ENCODE results near the gene CEP290. TPM values are rescaled to one million over a fixed set of nuclear protein-coding genes. Genes with fewer than 3 reads are reported as not detected.

Gene CEP290
- total RNA-seq, 1 experiment from 2014 or later, result 12.8 TPM

- no peak for DNase-seq
- Histone ChIP-seq H4K5ac (ENCODE audit: insufficient read length, low read depth, low read length) (no peak overlapping the region), H2AFZ (ENCODE audit: low read length) (no peak overlapping the region), H4K8ac (replicated peaks; ENCODE audit: insufficient read length, low read depth, low read length) (no peak overlapping the region), H3K27ac (ENCODE audit: insufficient read length, low read depth, low read length) (no peak overlapping the region), H2AK5ac (ENCODE audit: insufficient read length, low read length) (no peak overlapping the region), H3T11ph (ENCODE audit: low read length) (no peak overlapping the region), H3K9me3 (ENCODE audit: control insufficient read depth, low read depth, low read length) (no peaks in the 10 kb centered on the region), H4K20me1 (ENCODE audit: control insufficient read depth, insufficient read depth, insufficient read length) (no peaks in the 10 kb centered on the region), H3K14ac (ENCODE audit: insufficient read depth, low read length) (no peak overlapping the region), H4K91ac (ENCODE audit: insufficient read length, low read depth, low read length) (no peak overlapping the region), H2BK5ac (ENCODE audit: insufficient read length, low read length) (no peak overlapping the region), H2BK120ac (ENCODE audit: low read depth, low read length, poor library complexity, severe bottlenecking) (no peak overlapping the region), H3K18ac (ENCODE audit: insufficient read length, low read depth, low read length) (no peak overlapping the region), H3K79me2 (ENCODE audit: insufficient read depth, low read length) (no peaks in the 10 kb centered on the region), H3K23ac (ENCODE audit: insufficient read length, low read depth, low read length) (no peak overlapping the region), H3K4ac (ENCODE audit: low read depth, low read length) (no peak overlapping the region), H3K56ac (ENCODE audit: insufficient read length, low read depth, low read length) (no peak overlapping the region), H3K27me3 (ENCODE audit: insufficient read depth, low read length) (no peaks in the 10 kb centered on the region), H2BK20ac (ENCODE audit: low read depth, low read length, poor library complexity, severe bottlenecking) (no peak overlapping the region), H3K4me2 (ENCODE audit: insufficient read depth, insufficient read length, low read length) (no peak overlapping the region), H3K4me1 (ENCODE audit: insufficient read depth, low read length) (no peaks in the 10 kb centered on the region), H2BK12ac (ENCODE audit: insufficient read length, low read depth, low read length) (no peak overlapping the region), H2BK15ac (ENCODE audit: low read depth, low read length) (no peak overlapping the region), H3K9ac (ENCODE audit: extremely low read depth, insufficient read length, low read length) (no peak overlapping the region), H3K23me2 (ENCODE audit: insufficient read length, low read depth, low read length, poor library complexity, severe bottlenecking) (no peaks in the 10 kb centered on the region), H3K79me1 (ENCODE audit: insufficient read depth, low read depth, low read length, poor library complexity, severe bottlenecking) (no peaks in the 10 kb centered on the region)
- no peak for TF ChIP-seq CTCF (conservative IDR thresholded peaks at IDR 0.05)
- H3K4me1 Mint-ChIP-seq, result no peaks in the 10 kb centered on the region
- H3K27me3 Mint-ChIP-seq (ENCODE audit: low read depth), result no peaks in the 10 kb centered on the region
- H3K36me3 Mint-ChIP-seq (ENCODE audit: insufficient read depth in 1 of 3, low read depth in 3 of 3), result peaks cover 0 to 2% (median 0%) of the 10 kb centered on the region in 3 experiments; a peak in 1 of 7 replicates
- no CpG with 5 or more reads among the region's 2 CpGs for WGBS (ENCODE audit: extremely low coverage, insufficient read length, low lambda C conversion rate)
- no peak overlapping the region for H3K4me3 Mint-ChIP-seq
- peaks cover 4 to 12% of the 10 kb centered on the region in 2 experiments; a peak in 3 of 5 replicates for H3K9me3 Mint-ChIP-seq
- no peak overlapping the region for H3K27ac Mint-ChIP-seq
These were observed 140.6 kb downstream of the CEP290 start for GRCh38 chr12:88001327-88001726.

Other genes starting within 250 kb of the CEP290 start
- gene C12orf50, start 112.7 kb downstream of the CEP290 start, total RNA-seq (2021), result 0.17 TPM in 1 of 2 replicates, not detected in the other
- 37.7 and 40.1 TPM in 2 replicates for gene TMTC3, start 219 bp upstream of the CEP290 start, total RNA-seq (2021)

Measured in H9 (cell line).